BJ (cell line): Measurements from ENCODE around the gene SPTBN4. TPM values are rescaled to one million over a fixed set of nuclear protein-coding genes. Genes with fewer than 3 reads are reported as not detected.

Source experiments
- CTCF ChIA-PET: fragments of 350-600 bp; formaldehyde crosslinking; extraction: SDS; loops from one replicate; lab custom pipeline; 2021; ENCODE audit warnings: antibody characterized with exemption, inconsistent platforms; lab: Yijun Ruan, JAX
- POLR2A ChIA-PET: fragments of 300-600 bp; sonication (Branson Sonifier 250); formaldehyde crosslinking; extraction: SDS; loops from one replicate; lab custom pipeline; 2021; ENCODE audit warnings: antibody characterized with exemption; lab: Charles Lee
- DNase-seq: peaks from one replicate; pipeline ENCODE4 v3.0.0-alpha.2; 2011; ENCODE audit warnings: low read depth
- H3K27me3 ChIP-seq: 2 replicates; pipeline ENCODE4 v1.6.0; 2011; ENCODE audit warnings: low read length; ENCODE audit not compliant: control insufficient read depth, insufficient read depth
- H3K36me3 ChIP-seq: 2 replicates; pipeline ENCODE4 v1.5.1; 2011; ENCODE audit warnings: low read length; ENCODE audit not compliant: control insufficient read depth, insufficient read depth
- H3K4me3 ChIP-seq: 2 replicates; pipeline ENCODE4 v1.5.1; 2011; ENCODE audit warnings: low read depth, mild to moderate bottlenecking, control low read depth, low read length
- CTCF ChIP-seq: IDR thresholded peaks from 2 replicates; pipeline ENCODE4 v1.5.1; 2011; ENCODE audit warnings: low read depth, mild to moderate bottlenecking, control low read depth, inconsistent platforms, low read length, moderate library complexity; ENCODE audit not compliant: insufficient read depth
- polyA plus RNA-seq: library from polyadenylated mRNA; depleted of rRNA; stranded (reverse); fragments of >200 nt; gene quantifications from 2 replicates; pipeline ENCODE4 v1.2.3, GENCODE V29; 2011

Gene SPTBN4
- polyA plus RNA-seq, 1 experiment, result 0.93 TPM

DNA sequence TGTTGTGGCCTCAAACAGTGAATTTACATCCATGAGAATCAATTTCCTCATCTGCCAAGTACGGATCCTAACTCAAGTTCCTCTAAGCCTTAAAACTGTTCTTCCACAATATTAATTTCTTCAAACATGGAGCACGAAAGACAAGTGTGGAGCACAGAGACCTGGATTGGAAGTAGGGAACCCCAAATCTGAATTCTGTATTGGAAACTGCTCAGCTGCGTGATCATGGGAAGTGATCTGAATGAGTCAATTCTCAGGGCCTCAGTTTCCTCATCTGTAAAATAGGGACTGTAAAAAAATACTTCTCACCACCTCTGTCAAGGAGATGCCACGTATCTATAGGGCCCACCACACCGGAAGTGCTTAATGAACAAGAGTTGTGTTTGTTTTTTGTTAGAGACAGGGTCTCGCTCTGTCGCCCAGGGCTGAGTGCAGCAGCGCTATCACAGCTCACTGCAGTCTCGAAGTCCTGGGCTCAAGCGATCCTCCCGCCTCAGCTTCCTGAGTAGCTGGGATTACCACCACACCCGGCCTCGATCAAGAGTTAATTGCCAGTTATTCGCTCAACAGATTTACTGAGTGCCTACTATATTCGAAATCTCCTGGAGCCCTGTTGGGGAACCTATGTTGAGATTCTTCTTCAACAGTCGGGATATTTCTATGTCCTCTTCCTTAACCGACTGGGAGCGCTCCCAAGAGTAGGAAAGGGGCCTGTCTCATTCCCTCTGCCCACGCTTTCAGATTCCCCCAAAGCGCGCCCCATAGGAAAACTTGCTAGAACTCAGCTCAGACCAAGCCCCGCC, 24.3 kb upstream of the SPTBN4 start:
- POLR2A ChIA-PET, result interaction anchor here (0.5 to 1.3 kb wide), 5 partner anchors 9 to 156 kb away, joined by 3 to 16 read pairs (median 7); partner anchors contain the start of genes BLVRB and SERTAD1
- Histone ChIP-seq H3K4me3 (peak overlapping the region; percentile 46), H3K27me3 (no peaks in the 10 kb centered on the region), H3K36me3 (peaks cover 13% of the 10 kb centered on the region)
- TF ChIP-seq CTCF, result no peak
- CTCF ChIA-PET, result interaction anchor here (0.7 to 2.4 kb wide), 6 partner anchors 18 to 192 kb away, joined by 3 to 11 read pairs (median 4); no protein-coding TSS in a partner anchor
- no peak for DNase-seq

- POLR2A ChIA-PET, result interaction anchor here (0.5 to 1.3 kb wide), 5 partner anchors 10 to 157 kb away, joined by 3 to 16 read pairs (median 7); partner anchors contain the start of genes BLVRB and SERTAD1
- Histone ChIP-seq H3K36me3 (peaks cover 13% of the 10 kb centered on the region), H3K27me3 (no peaks in the 10 kb centered on the region), H3K4me3 (peak overlapping the region; percentile 97)
- CTCF ChIA-PET, result interaction anchor here (0.7 to 2.4 kb wide), 7 partner anchors 19 to 191 kb away, joined by 3 to 11 read pairs (median 5); no protein-coding TSS in a partner anchor
- no peak for TF ChIP-seq CTCF
- DNase-seq, result peak; percentile 99
Observed at GRCh38 chr19:40443131-40443999, 23.4 kb upstream of the SPTBN4 start.

DNA sequence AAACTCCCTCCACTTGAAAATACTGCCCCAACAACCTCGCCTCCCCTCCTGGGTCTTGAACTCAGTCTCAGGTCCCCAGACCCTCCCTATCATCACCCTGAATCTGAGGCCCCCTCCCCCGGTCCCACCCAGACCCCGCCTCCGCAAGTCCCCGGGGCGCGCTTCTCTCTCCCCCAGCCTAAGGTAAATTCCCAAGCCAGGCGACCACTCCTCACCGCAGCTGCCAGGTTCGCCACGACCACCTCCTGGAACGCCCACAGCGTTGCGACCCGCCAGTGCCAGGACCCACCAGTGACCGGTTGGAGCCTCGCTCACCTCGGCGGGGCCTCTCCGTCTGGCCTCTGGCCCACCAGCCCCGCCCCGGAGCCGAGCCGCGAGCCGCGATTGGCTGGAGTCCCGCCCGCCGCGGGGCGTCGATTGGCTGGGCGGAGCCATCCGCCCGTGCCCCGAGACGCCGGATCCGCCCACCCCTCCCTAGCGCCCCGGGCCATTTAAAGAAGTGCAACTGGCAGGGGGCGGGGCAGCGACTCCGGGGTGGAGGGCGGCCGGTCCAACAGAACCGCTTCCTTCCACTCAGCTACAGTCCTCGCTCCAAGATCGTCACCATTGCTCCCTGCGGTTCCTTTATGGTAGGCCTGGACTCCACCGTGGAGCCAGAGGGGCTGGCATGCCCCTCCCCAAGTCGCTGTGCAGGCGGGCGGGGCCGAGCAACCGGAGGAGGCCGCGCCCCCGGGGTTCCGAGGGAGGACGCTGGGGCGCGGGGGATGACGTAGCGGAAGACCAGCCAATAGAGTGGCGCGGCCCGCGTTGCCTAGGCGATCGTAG, 22.6 kb upstream of the SPTBN4 start, which contains the start of gene SERTAD3:
Gene SERTAD3 (minus strand): TSS at position 336 of the 825 bp plus-strand sequence. CDS start 2,255 bp downstream, outside the sequence.
- no peak for DNase-seq
- TF ChIP-seq CTCF, result no peak
- CTCF ChIA-PET, result interaction anchor here (0.8 to 1.4 kb wide), 3 partner anchors 12 to 23 kb away, joined by 5 to 7 read pairs (median 6); no protein-coding TSS in a partner anchor
- no peaks in the 10 kb centered on the region for H3K27me3 ChIP-seq
- POLR2A ChIA-PET, result no interaction called here
- H3K4me3 ChIP-seq, result peak within 1 kb of the TSS; percentile 97
- H3K36me3 ChIP-seq, result peaks cover 13% of the 10 kb centered on the region

DNA sequence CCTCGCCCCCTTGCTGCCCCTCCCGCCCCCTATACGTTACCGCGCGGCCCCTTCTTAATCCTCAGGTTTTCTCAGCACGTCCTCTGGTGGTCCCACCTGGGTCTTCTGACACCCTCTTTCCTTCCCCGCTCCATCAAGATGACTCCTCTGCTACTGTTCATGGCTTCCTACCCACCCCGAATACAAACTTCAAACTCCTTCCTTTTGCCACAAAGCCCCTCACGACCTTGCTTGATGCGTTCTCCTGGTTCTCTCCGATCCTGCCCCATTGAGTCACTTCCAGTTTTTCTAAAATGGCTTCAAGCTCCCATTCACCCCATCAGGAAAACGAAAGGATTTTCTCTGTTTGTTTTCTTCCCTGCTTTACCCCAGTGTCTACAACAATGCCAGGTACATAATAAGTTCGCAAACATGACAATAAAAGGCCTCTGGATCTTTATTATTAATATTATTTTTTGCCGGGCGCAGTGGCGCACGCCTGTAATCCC, 21.9 kb upstream of the SPTBN4 start:
- no peak for TF ChIP-seq CTCF
- POLR2A ChIA-PET, result no interaction called here

More for the DNA sequence above, 21.9 kb upstream of the SPTBN4 start:
- no peak for DNase-seq
- CTCF ChIA-PET, result interaction anchor here (0.8 to 1.2 kb wide), 2 partner anchors 11 to 24 kb away, joined by 5 to 6 read pairs; no protein-coding TSS in a partner anchor
- H3K27me3 ChIP-seq, result no peaks in the 10 kb centered on the region
- peak overlapping the region; percentile 97 for H3K4me3 ChIP-seq
- peaks cover 13% of the 10 kb centered on the region for H3K36me3 ChIP-seq
